HCT116 (cell line): ENCODE data around the gene SFRP2. TPM values are rescaled to one million over a fixed set of nuclear protein-coding genes. Genes with fewer than 3 reads are reported as not detected.

ENCODE experiments used
- ATAC-seq: fragments of 200-7000 bp; cut with Tn5 transposase; 2 replicates; pipeline ENCODE4 v1.9.1; 2020; ENCODE audit warnings: mild to moderate bottlenecking, moderate library complexity
- BruUV-seq: library from RNA; stranded (reverse); fragments of 400-500 nt; replicated peaks from 2 replicates; lab custom pipeline; 2021; lab: Mats Ljungman, UMichigan
- CTCF ChIA-PET: fragments of 300-600 bp; sonication (Branson Sonifier 250); formaldehyde crosslinking; loops from one replicate; lab custom pipeline; 2021; ENCODE audit warnings: antibody characterized with exemption; lab: Charles Lee
- POLR2A ChIA-PET: fragments of 300-600, 350-600 bp; sonication (Branson Sonifier 250); formaldehyde crosslinking; loops from one replicate; lab custom pipeline; 2021; ENCODE audit warnings: antibody characterized with exemption; lab: Charles Lee
- RAD21 ChIA-PET, 2 experiments: fragments of 300-600 bp; sonication (Branson Sonifier 250); formaldehyde crosslinking; loops; one replicate each; lab custom pipeline; 2023; ENCODE audit warnings: low total read pairs in 2 of 2; ENCODE audit not compliant: uncharacterized antibody in 2 of 2, unreplicated experiment in 2 of 2, low non-redundant PET in 1 of 2; lab: Charles Lee
- DNase-seq: peaks from one replicate; pipeline ENCODE4 v3.0.0-alpha.2; 2010; ENCODE audit warnings: low read depth, low spot score
- H2AFZ ChIP-seq: fragments of 200-600 bp; shearing (Covaris generic), sonication (generic); 2 replicates; pipeline ENCODE4 v1.6.1; 2017; ENCODE audit warnings: low read depth, mixed run types, mixed read lengths, antibody characterized with exemption, low read length; ENCODE audit not compliant: poor library complexity, severe bottlenecking
- H3K27ac ChIP-seq: 2 replicates; pipeline ENCODE4 v1.5.1; 2012; ENCODE audit warnings: low read depth, low read length
- H3K27me3 ChIP-seq: fragments of 200-600 bp; sonication (generic); 2 replicates; pipeline ENCODE4 v1.6.1; 2016; ENCODE audit warnings: mixed run types, low read length, mixed read lengths; ENCODE audit not compliant: insufficient read depth
- H3K36me3 ChIP-seq, 2 experiments: fragments of 200-500 bp in 1 of 2; fragments of 200-600 bp in 1 of 2; sonication (Bioruptor generic) in 1 of 2; sonication (generic) in 1 of 2; 2 replicates each; pipeline versions ENCODE4 v1.5.1 to v1.6.1; 2014 to 2016; ENCODE audit warnings: low read length in 2 of 2, inconsistent platforms in 1 of 2, mixed read lengths in 1 of 2, mixed run types in 1 of 2; ENCODE audit not compliant: insufficient read depth in 2 of 2, control insufficient read depth in 1 of 2
- H3K4me1 ChIP-seq, 2 experiments: fragments of 200-600 bp in 1 of 2; sonication (generic) in 1 of 2; 2 replicates each; pipeline versions ENCODE4 v1.5.1 to v1.6.1; 2012 to 2017; ENCODE audit warnings: low read length in 2 of 2, inconsistent platforms in 1 of 2, mild to moderate bottlenecking in 1 of 2, mixed read lengths in 1 of 2, mixed run types in 1 of 2, moderate library complexity in 1 of 2; ENCODE audit not compliant: insufficient read depth in 2 of 2, control insufficient read depth in 1 of 2
- H3K4me2 ChIP-seq: fragments of 200-600 bp; sonication (generic); 2 replicates; pipeline ENCODE4 v1.6.1; 2017; ENCODE audit warnings: mixed run types, low read length, mixed read lengths
- H3K4me3 ChIP-seq, 2 experiments: fragments of 200-600 bp in 1 of 2; sonication (generic) in 1 of 2; replicated peaks in 1 of 2; 2 replicates each; pipeline ENCODE4 v1.5.1; 2011 to 2016; ENCODE audit warnings: low read length in 2 of 2, control low read depth in 1 of 2, low read depth in 1 of 2, mild to moderate bottlenecking in 1 of 2, mixed read lengths in 1 of 2, mixed run types in 1 of 2
- H3K79me2 ChIP-seq: fragments of 200-600 bp; sonication (generic); 2 replicates; pipeline ENCODE4 v1.6.1; 2017; ENCODE audit warnings: mild to moderate bottlenecking, mixed run types, low read length, moderate library complexity, mixed read lengths; ENCODE audit not compliant: insufficient read depth
- H3K9ac ChIP-seq: fragments of 200-600 bp; sonication (generic); 2 replicates; pipeline ENCODE4 v1.6.1; 2016; ENCODE audit warnings: low read length, mixed read lengths
- H3K9me2 ChIP-seq: fragments of 200-600 bp; sonication (generic), shearing (Covaris generic); 2 replicates; pipeline ENCODE4 v1.6.1; 2017; ENCODE audit warnings: mixed run types, mild to moderate bottlenecking, moderate library complexity; ENCODE audit not compliant: insufficient read depth
- H3K9me3 ChIP-seq, 2 experiments: fragments of 200-500 bp in 1 of 2; fragments of 200-600 bp in 1 of 2; sonication (Bioruptor generic) in 1 of 2; sonication (generic) in 1 of 2; 2 replicates each; pipeline ENCODE4 v1.6.1; 2014 to 2017; ENCODE audit warnings: low read length in 2 of 2, mixed read lengths in 2 of 2, inconsistent platforms in 1 of 2, low read depth in 1 of 2, mild to moderate bottlenecking in 1 of 2, mixed run types in 1 of 2, moderate library complexity in 1 of 2; ENCODE audit not compliant: control insufficient read depth in 1 of 2, insufficient read depth in 1 of 2
- H4K20me1 ChIP-seq: fragments of 200-600 bp; sonication (generic), shearing (Covaris generic); 2 replicates; pipeline ENCODE4 v1.6.1; 2017; ENCODE audit warnings: mixed run types, mild to moderate bottlenecking, moderate library complexity; ENCODE audit not compliant: insufficient read depth
- ATF3 ChIP-seq: IDR thresholded peaks from 2 replicates; pipeline ENCODE4 v1.6.1; 2012
- CBX3 ChIP-seq: IDR thresholded peaks from 2 replicates; pipeline ENCODE4 v1.6.1; 2012; ENCODE audit warnings: low read depth
- CTCF ChIP-seq, 3 experiments: fragments of 200-600 bp in 1 of 3; sonication (generic) in 1 of 3; IDR thresholded peaks in 2 of 3; conservative IDR thresholded peaks in 1 of 3; 2 replicates each; pipeline ENCODE4 v1.5.1; 2012 to 2017; ENCODE audit warnings: low read depth in 2 of 3, low read length in 2 of 3, antibody characterized with exemption in 1 of 3, borderline replicate concordance in 1 of 3, control low read depth in 1 of 3, mild to moderate bottlenecking in 1 of 3, mixed read lengths in 1 of 3, mixed run types in 1 of 3, moderate library complexity in 1 of 3; ENCODE audit not compliant: insufficient read depth in 1 of 3
- JUND ChIP-seq: IDR thresholded peaks from 2 replicates; pipeline ENCODE4 v1.6.1; 2012
- MAX ChIP-seq: IDR thresholded peaks from 2 replicates; pipeline ENCODE4 v1.6.1; 2012
- POLR2A ChIP-seq: IDR thresholded peaks from 2 replicates; pipeline ENCODE4 v1.7.0; 2011; ENCODE audit warnings: borderline replicate concordance; ENCODE audit not compliant: insufficient read depth, insufficient read length; ENCODE audit errors: extremely low read depth
- RAD21 ChIP-seq: IDR thresholded peaks from 2 replicates; pipeline ENCODE4 v1.6.1; 2012; ENCODE audit warnings: low read depth, mild to moderate bottlenecking
- SRF ChIP-seq: IDR thresholded peaks from 2 replicates; pipeline ENCODE4 v1.6.1; 2012; ENCODE audit warnings: low read depth
- TCF7L2 ChIP-seq: IDR thresholded peaks from 2 replicates; pipeline ENCODE4 v1.7.0; 2011; ENCODE audit warnings: borderline replicate concordance, inconsistent platforms; ENCODE audit not compliant: insufficient read depth, insufficient read length; ENCODE audit errors: extremely low read depth
- ZBTB33 ChIP-seq: IDR thresholded peaks from 2 replicates; pipeline ENCODE4 v1.6.1; 2011; ENCODE audit warnings: mild to moderate bottlenecking, low read length, moderate library complexity; ENCODE audit not compliant: insufficient replicate concordance; ENCODE audit errors: extremely low read depth
- ZFX ChIP-seq: fragments of 450-650 bp; IDR thresholded peaks from 2 replicates; pipeline ENCODE4 v1.6.1; 2017
- ZNF274 ChIP-seq: fragments of 200-500 bp; sonication (Bioruptor generic); IDR thresholded peaks from 2 replicates; pipeline ENCODE4 v1.6.1; 2014; ENCODE audit warnings: mild to moderate bottlenecking, low read depth, low read length, inconsistent platforms
- intact Hi-C: fragments of 100-400 bp; cut with micrococcal nuclease; formaldehyde crosslinking; loops from 2 replicates; pipeline ENCODE4 v1.10.0; 2022
- total RNA-seq: library from RNA; stranded (reverse); gene quantifications from one replicate; pipeline ENCODE4 v1.2.1, GENCODE V29; 2021; ENCODE audit not compliant: unreplicated experiment

The SFRP2 gene
- total RNA-seq, 1 experiment from 2014 or later = 0.22 TPM

GRCh38 chr4:153763404-153763803 is 25.5 kb downstream of the SFRP2 start:
- Histone ChIP-seq H4K20me1 (no peaks in the 10 kb centered on the region), H3K4me1 (no peaks in the 10 kb centered on the region), H3K79me2 (no peaks in the 10 kb centered on the region), H3K9me2 (no peaks in the 10 kb centered on the region), H3K9ac (no peak overlapping the region), H3K27ac (no peak overlapping the region), H3K4me2 (no peak overlapping the region), H3K27me3 (no peaks in the 10 kb centered on the region), H3K4me3 (no peak overlapping the region), H2AFZ (no peak overlapping the region), H3K36me3 (no peaks in the 10 kb centered on the region), H3K9me3 (no peaks in the 10 kb centered on the region)
- BruUV-seq = no TSS peak
- TF ChIP-seq TCF7L2 (no peak), MAX (no peak), ATF3 (no peak), ZFX (no peak), SRF (no peak), POLR2A (no peak), ZNF274 (no peak), RAD21 (peak; percentile 50), JUND (no peak), CBX3 (peak; percentile 30; the same call in 1 of the 2 replicates), ZBTB33 (no peak), CTCF (IDR thresholded peaks at IDR 0.05 in 2 of 3, conservative IDR thresholded peaks at IDR 0.05 in 1 of 3; ENCODE audit: borderline replicate concordance in 1 of 3, insufficient read depth in 1 of 3, low read depth in 2 of 3, low read length in 2 of 3) (peak; percentile 27 to 57 (median 50); a peak in 4 of 6 replicates)
- CTCF ChIA-PET = no interaction called here
- peak; percentile 54; the same call in 1 of the 2 replicates for ATAC-seq
- POLR2A ChIA-PET = no interaction called here
- DNase-seq = no peak
- intact Hi-C loops = no loop called here
- RAD21 ChIA-PET = no interaction called here
